Lower leg skin (tissue), 3 donors: Measurements from ENCODE around the gene CHRND.

Experiments used
- POLR2A ChIP-seq, 2 donors: fragments of 450-650 bp; IDR thresholded peaks; one replicate each; pipeline ENCODE4 v1.6.1; 2016 to 2017; ENCODE audit warnings: antibody characterized with exemption in 2 of 2, mild to moderate bottlenecking in 1 of 2, moderate library complexity in 1 of 2
- TF ChIP-seq, protein P1 (sequence below), 3 donors: fragments of 450-650 bp; IDR thresholded peaks; one replicate each; pipeline ENCODE4 v1.5.1; 2016; ENCODE audit warnings: antibody characterized with exemption in 3 of 3, mild to moderate bottlenecking in 3 of 3, moderate library complexity in 2 of 3

DNA sequence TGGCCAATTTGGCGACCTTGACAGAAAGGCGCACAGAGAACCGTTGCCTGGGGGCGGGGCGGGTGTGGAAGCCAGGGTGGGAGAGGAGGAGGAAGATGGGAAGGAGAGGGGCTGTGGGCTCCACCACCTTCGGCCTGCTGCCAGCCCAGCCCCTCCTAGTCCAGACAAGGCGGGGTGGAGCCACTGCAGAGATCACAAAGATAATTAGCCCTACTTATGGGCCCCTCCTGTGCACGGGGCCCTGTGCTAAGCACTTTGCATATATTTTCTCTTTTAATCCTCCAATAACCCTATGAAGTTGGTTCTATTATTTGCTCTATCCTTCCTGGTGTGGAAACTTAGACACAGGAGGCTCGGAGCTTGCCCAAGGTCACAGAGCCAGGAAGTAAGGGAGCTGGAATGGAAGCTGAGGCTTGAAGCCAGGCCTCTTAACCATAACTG, 24.6 kb upstream of the CHRND start:
- TF ChIP-seq, protein P1, sequence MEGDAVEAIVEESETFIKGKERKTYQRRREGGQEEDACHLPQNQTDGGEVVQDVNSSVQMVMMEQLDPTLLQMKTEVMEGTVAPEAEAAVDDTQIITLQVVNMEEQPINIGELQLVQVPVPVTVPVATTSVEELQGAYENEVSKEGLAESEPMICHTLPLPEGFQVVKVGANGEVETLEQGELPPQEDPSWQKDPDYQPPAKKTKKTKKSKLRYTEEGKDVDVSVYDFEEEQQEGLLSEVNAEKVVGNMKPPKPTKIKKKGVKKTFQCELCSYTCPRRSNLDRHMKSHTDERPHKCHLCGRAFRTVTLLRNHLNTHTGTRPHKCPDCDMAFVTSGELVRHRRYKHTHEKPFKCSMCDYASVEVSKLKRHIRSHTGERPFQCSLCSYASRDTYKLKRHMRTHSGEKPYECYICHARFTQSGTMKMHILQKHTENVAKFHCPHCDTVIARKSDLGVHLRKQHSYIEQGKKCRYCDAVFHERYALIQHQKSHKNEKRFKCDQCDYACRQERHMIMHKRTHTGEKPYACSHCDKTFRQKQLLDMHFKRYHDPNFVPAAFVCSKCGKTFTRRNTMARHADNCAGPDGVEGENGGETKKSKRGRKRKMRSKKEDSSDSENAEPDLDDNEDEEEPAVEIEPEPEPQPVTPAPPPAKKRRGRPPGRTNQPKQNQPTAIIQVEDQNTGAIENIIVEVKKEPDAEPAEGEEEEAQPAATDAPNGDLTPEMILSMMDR (IDR thresholded peaks at IDR 0.05), result no peak
- TF ChIP-seq POLR2A (IDR thresholded peaks at IDR 0.05), result no peak
